ENCODE results near the gene TUFM.
"Not testable (repeated sequence)": the region's sequence is repeated elsewhere in the genome, so short reads cannot be mapped to it uniquely, and the experiment has no call there.

Gene TUFM

GRCh38 chr16:28872952-28873351 is 26.8 kb upstream of the TUFM start:
- Histone ChIP-seq H3K9ac (ENCODE audit: low read depth, low read length) (no peak overlapping the region), H3K4me1 (ENCODE audit: control insufficient read depth, insufficient read depth, low read length) (peaks cover 3% of the 10 kb centered on the region), H3K4me3 (ENCODE audit: low read depth, low read length) (no peak overlapping the region), H3K27me3 (ENCODE audit: control insufficient read depth, insufficient read depth, low read length) (no peaks in the 10 kb centered on the region), H3K9me3 (ENCODE audit: control insufficient read depth, insufficient read depth, low read length) (no peaks in the 10 kb centered on the region), H3K36me3 (ENCODE audit: control insufficient read depth, insufficient read depth, low read length) (peaks cover 47% of the 10 kb centered on the region)

GRCh38 chr16:28869201-28869600 is 23.1 kb upstream of the TUFM start:
- Histone ChIP-seq H3K9ac (ENCODE audit: low read depth, low read length) (no peak overlapping the region), H3K4me1 (ENCODE audit: control insufficient read depth, insufficient read depth, low read length) (no peaks in the 10 kb centered on the region), H3K9me3 (ENCODE audit: control insufficient read depth, insufficient read depth, low read length) (no peaks in the 10 kb centered on the region), H3K4me3 (ENCODE audit: low read depth, low read length) (no peak overlapping the region), H3K36me3 (ENCODE audit: control insufficient read depth, insufficient read depth, low read length) (peaks cover 53% of the 10 kb centered on the region), H3K27me3 (ENCODE audit: control insufficient read depth, insufficient read depth, low read length) (no peaks in the 10 kb centered on the region)

GRCh38 chr16:28867646-28868045 is 21.5 kb upstream of the TUFM start:
- H3K9me3 ChIP-seq (ENCODE audit: control insufficient read depth, insufficient read depth, low read length); H3K4me3 ChIP-seq (ENCODE audit: low read depth, low read length); H3K4me1 ChIP-seq (ENCODE audit: control insufficient read depth, insufficient read depth, low read length); H3K27me3 ChIP-seq (ENCODE audit: control insufficient read depth, insufficient read depth, low read length); H3K9ac ChIP-seq (ENCODE audit: low read depth, low read length): not testable (repeated sequence)
- peaks cover 41% of the 10 kb centered on the region for H3K36me3 ChIP-seq (ENCODE audit: control insufficient read depth, insufficient read depth, low read length)

- H3K4me1 ChIP-seq (ENCODE audit: control insufficient read depth, insufficient read depth, low read length): no peaks in the 10 kb centered on the region
- H3K4me3 ChIP-seq (ENCODE audit: low read depth, low read length): no peak overlapping the region
- H3K9me3 ChIP-seq (ENCODE audit: control insufficient read depth, insufficient read depth, low read length): no peaks in the 10 kb centered on the region
- H3K36me3 ChIP-seq (ENCODE audit: control insufficient read depth, insufficient read depth, low read length): peaks cover 38% of the 10 kb centered on the region
- H3K27me3 ChIP-seq (ENCODE audit: control insufficient read depth, insufficient read depth, low read length): no peaks in the 10 kb centered on the region
- no peak overlapping the region for H3K9ac ChIP-seq (ENCODE audit: low read depth, low read length)
These were observed 21.1 kb upstream of the TUFM start for GRCh38 chr16:28867241-28867640.

GRCh38 chr16:28866454-28866804 is 20.3 kb upstream of the TUFM start:
- Histone ChIP-seq H3K27me3 (ENCODE audit: control insufficient read depth, insufficient read depth, low read length) (no peaks in the 10 kb centered on the region), H3K4me3 (ENCODE audit: low read depth, low read length) (no peak overlapping the region), H3K9ac (ENCODE audit: low read depth, low read length) (no peak overlapping the region), H3K9me3 (ENCODE audit: control insufficient read depth, insufficient read depth, low read length) (no peaks in the 10 kb centered on the region), H3K4me1 (ENCODE audit: control insufficient read depth, insufficient read depth, low read length) (no peaks in the 10 kb centered on the region), H3K36me3 (ENCODE audit: control insufficient read depth, insufficient read depth, low read length) (peaks cover 35% of the 10 kb centered on the region)

GRCh38 chr16:28865722-28866453 is 19.7 kb upstream of the TUFM start:
- Histone ChIP-seq H3K36me3 (ENCODE audit: control insufficient read depth, insufficient read depth, low read length) (peaks cover 33% of the 10 kb centered on the region), H3K9me3 (ENCODE audit: control insufficient read depth, insufficient read depth, low read length) (no peaks in the 10 kb centered on the region), H3K9ac (ENCODE audit: low read depth, low read length) (no peak overlapping the region), H3K4me1 (ENCODE audit: control insufficient read depth, insufficient read depth, low read length) (no peaks in the 10 kb centered on the region), H3K4me3 (ENCODE audit: low read depth, low read length) (no peak overlapping the region), H3K27me3 (ENCODE audit: control insufficient read depth, insufficient read depth, low read length) (no peaks in the 10 kb centered on the region)

- no peaks in the 10 kb centered on the region for H3K9me3 ChIP-seq (ENCODE audit: control insufficient read depth, insufficient read depth, low read length)
- H3K9ac ChIP-seq (ENCODE audit: low read depth, low read length): peak overlapping the region; percentile 24
- peaks cover 28% of the 10 kb centered on the region for H3K36me3 ChIP-seq (ENCODE audit: control insufficient read depth, insufficient read depth, low read length)
- peak overlapping the region; percentile 99 for H3K4me3 ChIP-seq (ENCODE audit: low read depth, low read length)
- H3K4me1 ChIP-seq (ENCODE audit: control insufficient read depth, insufficient read depth, low read length): no peaks in the 10 kb centered on the region
- no peaks in the 10 kb centered on the region for H3K27me3 ChIP-seq (ENCODE audit: control insufficient read depth, insufficient read depth, low read length)
These were observed 19.0 kb upstream of the TUFM start for GRCh38 chr16:28865001-28865688.

GRCh38 chr16:28863929-28864793 is 18.0 kb upstream of the TUFM start:
- Histone ChIP-seq H3K9ac (ENCODE audit: low read depth, low read length) (peak overlapping the region; percentile 93), H3K27me3 (ENCODE audit: control insufficient read depth, insufficient read depth, low read length) (no peaks in the 10 kb centered on the region), H3K9me3 (ENCODE audit: control insufficient read depth, insufficient read depth, low read length) (no peaks in the 10 kb centered on the region), H3K4me3 (ENCODE audit: low read depth, low read length) (peak overlapping the region; percentile 99), H3K36me3 (ENCODE audit: control insufficient read depth, insufficient read depth, low read length) (peaks cover 18% of the 10 kb centered on the region), H3K4me1 (ENCODE audit: control insufficient read depth, insufficient read depth, low read length) (no peaks in the 10 kb centered on the region)

- Histone ChIP-seq H3K9me3 (ENCODE audit: control insufficient read depth, insufficient read depth, low read length) (no peaks in the 10 kb centered on the region), H3K4me1 (ENCODE audit: control insufficient read depth, insufficient read depth, low read length) (no peaks in the 10 kb centered on the region), H3K9ac (ENCODE audit: low read depth, low read length) (no peak overlapping the region), H3K4me3 (ENCODE audit: low read depth, low read length) (no peak overlapping the region), H3K27me3 (ENCODE audit: control insufficient read depth, insufficient read depth, low read length) (no peaks in the 10 kb centered on the region), H3K36me3 (ENCODE audit: control insufficient read depth, insufficient read depth, low read length) (no peaks in the 10 kb centered on the region)
These were observed 13.2 kb upstream of the TUFM start for GRCh38 chr16:28859326-28859725.

- H3K36me3 ChIP-seq (ENCODE audit: control insufficient read depth, insufficient read depth, low read length): no peaks in the 10 kb centered on the region
These were observed 12.3 kb upstream of the TUFM start for GRCh38 chr16:28858421-28858820.

GRCh38 chr16:28846933-28847273 is 755 bp upstream of the TUFM start:
- no peaks in the 10 kb centered on the region for H3K27me3 ChIP-seq (ENCODE audit: control insufficient read depth, insufficient read depth, low read length)
- H3K4me3 ChIP-seq (ENCODE audit: low read depth, low read length): peak overlapping the region; percentile 93
- peak overlapping the region; percentile 74 for H3K9ac ChIP-seq (ENCODE audit: low read depth, low read length)
- H3K4me1 ChIP-seq (ENCODE audit: control insufficient read depth, insufficient read depth, low read length): peaks cover 3% of the 10 kb centered on the region
- peaks cover 29% of the 10 kb centered on the region for H3K36me3 ChIP-seq (ENCODE audit: control insufficient read depth, insufficient read depth, low read length)
- no peaks in the 10 kb centered on the region for H3K9me3 ChIP-seq (ENCODE audit: control insufficient read depth, insufficient read depth, low read length)

More at GRCh38 chr16:28858421-28858820, 12.3 kb upstream of the TUFM start:
- H3K9ac ChIP-seq (ENCODE audit: low read depth, low read length): no peak overlapping the region
- no peak overlapping the region for H3K4me3 ChIP-seq (ENCODE audit: low read depth, low read length)
- no peaks in the 10 kb centered on the region for H3K9me3 ChIP-seq (ENCODE audit: control insufficient read depth, insufficient read depth, low read length)
- H3K4me1 ChIP-seq (ENCODE audit: control insufficient read depth, insufficient read depth, low read length): no peaks in the 10 kb centered on the region
- no peaks in the 10 kb centered on the region for H3K27me3 ChIP-seq (ENCODE audit: control insufficient read depth, insufficient read depth, low read length)

GRCh38 chr16:28845761-28846079 is 428 bp downstream of the TUFM start:
- peak overlapping the region; percentile 98 for H3K9ac ChIP-seq (ENCODE audit: low read depth, low read length)
- H3K4me1 ChIP-seq (ENCODE audit: control insufficient read depth, insufficient read depth, low read length): peaks cover 3% of the 10 kb centered on the region
- H3K27me3 ChIP-seq (ENCODE audit: control insufficient read depth, insufficient read depth, low read length): no peaks in the 10 kb centered on the region
- H3K9me3 ChIP-seq (ENCODE audit: control insufficient read depth, insufficient read depth, low read length): no peaks in the 10 kb centered on the region
- peak overlapping the region; percentile 99 for H3K4me3 ChIP-seq (ENCODE audit: low read depth, low read length)
- H3K36me3 ChIP-seq (ENCODE audit: control insufficient read depth, insufficient read depth, low read length): peaks cover 29% of the 10 kb centered on the region
